Body of pancreas (tissue), 4 donors: Measurements from ENCODE around the gene ATG2B. TPM values are rescaled to one million over a fixed set of nuclear protein-coding genes. Genes with fewer than 3 reads are reported as not detected.

Experiments
- ATAC-seq: fragments of 150-250 bp; one replicate; pipeline ENCODE4 v1.9.1; 2016
- DNase-seq, 4 donors: peaks; one replicate each; pipeline ENCODE4 v3.0.0-alpha.2; 2019
- H3K27ac ChIP-seq, 4 donors: fragments of 200-600 bp; sonication (generic); 1 replicate in 3 of 4; 2 replicates in 1 of 4; pipeline versions ENCODE4 v1.5.1 to v1.6.1; 2016 to 2019; ENCODE audit warnings: mild to moderate bottlenecking in 1 of 4, mixed read lengths in 1 of 4, moderate library complexity in 1 of 4
- H3K27me3 ChIP-seq, 2 donors: fragments of 200-600 bp; sonication (generic); one replicate each; pipeline ENCODE4 v1.6.0; 2016; ENCODE audit warnings: mild to moderate bottlenecking in 1 of 2
- H3K36me3 ChIP-seq, 2 donors: fragments of 200-600 bp; sonication (generic); replicated peaks in 1 of 2; 2 replicates each; pipeline ENCODE4 v1.5.1; 2016; ENCODE audit warnings: low read depth in 2 of 2; ENCODE audit not compliant: insufficient read depth in 1 of 2
- H3K4me1 ChIP-seq: fragments of 200-600 bp; sonication (generic); one replicate; pipeline ENCODE4 v1.6.0; 2016
- H3K4me3 ChIP-seq, 2 donors: fragments of 200-600 bp; sonication (generic); 1 replicate in 1 of 2; 2 replicates in 1 of 2; pipeline ENCODE4 v1.5.1; 2016 to 2019
- H3K9me3 ChIP-seq, 3 donors: fragments of 200-600 bp; sonication (generic); 1 replicate in 2 of 3; 2 replicates in 1 of 3; pipeline ENCODE4 v1.5.1; 2016
- POLR2A ChIP-seq, 3 donors: fragments of 450-650 bp; IDR thresholded peaks; one replicate each; pipeline ENCODE4 v1.6.1; 2016; ENCODE audit warnings: antibody characterized with exemption in 3 of 3, mild to moderate bottlenecking in 2 of 3
- WGBS, 2 donors: methylation state at CpG; one replicate each; pipeline ENCODE4 v1.1.5; 2017; 5-methylcytosine and 5-hydroxymethylcytosine counted together
- intact Hi-C: fragments of 100-400 bp; cut with DNase I; formaldehyde crosslinking; loops from one replicate; pipeline ENCODE4 v1.15.1; 2023
- total RNA-seq, 2 donors: library from RNA; depleted of rRNA; stranded (reverse); fragments of >200 nt; gene quantifications; one replicate each; pipeline ENCODE4 v1.1.0, GENCODE V29; 2016
- TF ChIP-seq, protein P1 (sequence below), 7 experiments: fragments of 450-650 bp in 4 of 7; fragments of 200-600 bp in 3 of 7; sonication (generic) in 3 of 7; IDR thresholded peaks; one replicate each; pipeline ENCODE4 v1.5.1; 2016 to 2019; ENCODE audit warnings: antibody characterized with exemption in 7 of 7

Gene ATG2B, protein sequence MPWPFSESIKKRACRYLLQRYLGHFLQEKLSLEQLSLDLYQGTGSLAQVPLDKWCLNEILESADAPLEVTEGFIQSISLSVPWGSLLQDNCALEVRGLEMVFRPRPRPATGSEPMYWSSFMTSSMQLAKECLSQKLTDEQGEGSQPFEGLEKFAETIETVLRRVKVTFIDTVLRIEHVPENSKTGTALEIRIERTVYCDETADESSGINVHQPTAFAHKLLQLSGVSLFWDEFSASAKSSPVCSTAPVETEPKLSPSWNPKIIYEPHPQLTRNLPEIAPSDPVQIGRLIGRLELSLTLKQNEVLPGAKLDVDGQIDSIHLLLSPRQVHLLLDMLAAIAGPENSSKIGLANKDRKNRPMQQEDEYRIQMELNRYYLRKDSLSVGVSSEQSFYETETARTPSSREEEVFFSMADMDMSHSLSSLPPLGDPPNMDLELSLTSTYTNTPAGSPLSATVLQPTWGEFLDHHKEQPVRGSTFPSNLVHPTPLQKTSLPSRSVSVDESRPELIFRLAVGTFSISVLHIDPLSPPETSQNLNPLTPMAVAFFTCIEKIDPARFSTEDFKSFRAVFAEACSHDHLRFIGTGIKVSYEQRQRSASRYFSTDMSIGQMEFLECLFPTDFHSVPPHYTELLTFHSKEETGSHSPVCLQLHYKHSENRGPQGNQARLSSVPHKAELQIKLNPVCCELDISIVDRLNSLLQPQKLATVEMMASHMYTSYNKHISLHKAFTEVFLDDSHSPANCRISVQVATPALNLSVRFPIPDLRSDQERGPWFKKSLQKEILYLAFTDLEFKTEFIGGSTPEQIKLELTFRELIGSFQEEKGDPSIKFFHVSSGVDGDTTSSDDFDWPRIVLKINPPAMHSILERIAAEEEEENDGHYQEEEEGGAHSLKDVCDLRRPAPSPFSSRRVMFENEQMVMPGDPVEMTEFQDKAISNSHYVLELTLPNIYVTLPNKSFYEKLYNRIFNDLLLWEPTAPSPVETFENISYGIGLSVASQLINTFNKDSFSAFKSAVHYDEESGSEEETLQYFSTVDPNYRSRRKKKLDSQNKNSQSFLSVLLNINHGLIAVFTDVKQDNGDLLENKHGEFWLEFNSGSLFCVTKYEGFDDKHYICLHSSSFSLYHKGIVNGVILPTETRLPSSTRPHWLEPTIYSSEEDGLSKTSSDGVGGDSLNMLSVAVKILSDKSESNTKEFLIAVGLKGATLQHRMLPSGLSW (N-terminal part only)
- 10 to 100 TPM; 26.2 to 51.7 TPM for total RNA-seq

DNA sequence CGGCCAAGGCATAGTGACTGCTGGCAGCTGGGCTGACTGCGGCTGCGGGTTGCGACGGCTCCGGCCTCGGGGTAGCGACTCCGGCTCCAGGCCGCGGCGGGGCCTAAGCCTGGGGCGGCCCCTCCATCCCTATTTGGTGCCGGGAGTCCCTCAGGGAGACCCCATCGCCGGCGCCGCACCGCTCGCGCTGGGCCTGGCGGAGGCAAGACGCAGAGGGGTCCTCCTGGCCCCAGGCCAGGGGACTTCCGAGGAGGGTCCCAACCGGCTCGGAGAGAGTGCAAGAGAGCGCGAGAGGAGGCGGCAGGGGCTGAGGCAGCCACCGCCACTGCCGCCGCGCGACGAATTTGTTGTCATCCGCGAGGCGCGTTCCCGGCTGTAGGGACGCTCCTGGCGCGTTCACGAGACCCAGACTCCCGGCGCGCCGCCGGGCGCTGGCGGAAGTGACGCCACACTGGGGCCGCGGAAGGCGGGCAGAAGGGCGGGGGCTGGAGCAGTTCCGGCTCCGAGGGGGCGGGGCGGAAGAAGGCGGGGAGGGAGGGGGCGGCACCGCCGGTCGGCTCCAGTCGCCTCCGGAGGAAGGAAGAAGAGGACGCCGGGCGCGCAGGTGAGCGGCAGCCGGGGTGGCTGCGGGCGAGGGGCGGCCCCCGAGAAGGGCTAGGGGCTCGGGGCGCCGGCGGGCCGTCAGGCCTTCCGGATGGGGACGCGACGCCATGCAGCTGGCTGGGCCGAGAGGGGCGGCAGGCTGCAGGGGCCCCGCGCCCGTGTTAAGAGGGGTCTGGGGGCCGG is at the start of gene ATG2B, which contains the start of gene GSKIP:
Gene ATG2B (minus strand): TSS at position 377 of the 786 bp plus-strand sequence. CDS start 365 bp downstream, at position 12.
Gene GSKIP (plus strand): TSS at position 562 of the 786 bp plus-strand sequence. CDS start 18,722 bp downstream, outside the sequence.
- DNase-seq: peak; percentile 95 to 96 (median 96)
- Histone ChIP-seq H3K9me3 (no peaks in the 10 kb centered on the region), H3K4me3 (peak within 1 kb of the TSS; percentile 94 to 95), H3K27me3 (no peaks in the 10 kb centered on the region), H3K36me3 (no peaks in the 10 kb centered on the region), H3K4me1 (peaks cover 47% of the 10 kb centered on the region), H3K27ac (peak within 1 kb of the TSS; percentile 90 to 99 (median 95))
- intact Hi-C loops: no loop called here
- peak; percentile 82 to 91 (median 90) for TF ChIP-seq POLR2A (IDR thresholded peaks at IDR 0.05)
- TF ChIP-seq, protein P1, sequence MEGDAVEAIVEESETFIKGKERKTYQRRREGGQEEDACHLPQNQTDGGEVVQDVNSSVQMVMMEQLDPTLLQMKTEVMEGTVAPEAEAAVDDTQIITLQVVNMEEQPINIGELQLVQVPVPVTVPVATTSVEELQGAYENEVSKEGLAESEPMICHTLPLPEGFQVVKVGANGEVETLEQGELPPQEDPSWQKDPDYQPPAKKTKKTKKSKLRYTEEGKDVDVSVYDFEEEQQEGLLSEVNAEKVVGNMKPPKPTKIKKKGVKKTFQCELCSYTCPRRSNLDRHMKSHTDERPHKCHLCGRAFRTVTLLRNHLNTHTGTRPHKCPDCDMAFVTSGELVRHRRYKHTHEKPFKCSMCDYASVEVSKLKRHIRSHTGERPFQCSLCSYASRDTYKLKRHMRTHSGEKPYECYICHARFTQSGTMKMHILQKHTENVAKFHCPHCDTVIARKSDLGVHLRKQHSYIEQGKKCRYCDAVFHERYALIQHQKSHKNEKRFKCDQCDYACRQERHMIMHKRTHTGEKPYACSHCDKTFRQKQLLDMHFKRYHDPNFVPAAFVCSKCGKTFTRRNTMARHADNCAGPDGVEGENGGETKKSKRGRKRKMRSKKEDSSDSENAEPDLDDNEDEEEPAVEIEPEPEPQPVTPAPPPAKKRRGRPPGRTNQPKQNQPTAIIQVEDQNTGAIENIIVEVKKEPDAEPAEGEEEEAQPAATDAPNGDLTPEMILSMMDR (IDR thresholded peaks at IDR 0.05): peak in 1 of 7 experiments; percentile 7
- ATAC-seq: peak; percentile 95
- 0% methylated on average over 76 of the region's 92 CpGs; no CpG with 5 or more reads in 1 of the 2 donors for WGBS, 2 donors

DNA sequence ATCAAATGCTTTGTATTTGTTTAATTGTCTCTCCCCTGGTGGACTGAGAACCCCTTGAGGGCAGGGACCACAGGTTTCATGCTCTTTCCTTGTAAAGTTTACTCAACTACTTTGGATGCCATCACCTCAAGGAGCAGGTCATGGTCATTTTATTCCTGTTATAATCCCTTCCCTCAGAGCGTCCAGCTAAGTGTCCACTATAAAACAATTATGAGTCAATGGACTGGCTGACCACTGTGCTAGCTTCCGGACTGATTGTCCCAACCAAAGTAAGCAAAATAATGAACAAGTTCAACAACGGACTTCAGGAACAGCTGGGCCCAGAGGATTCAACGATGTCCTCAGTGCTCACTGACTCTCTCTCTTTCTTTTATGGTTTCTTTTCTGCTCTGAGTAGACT is 47.0 kb upstream of the ATG2B start:
- WGBS, 2 donors: 86 to 87% methylated on average over 4 of the region's 4 CpGs

DNA sequence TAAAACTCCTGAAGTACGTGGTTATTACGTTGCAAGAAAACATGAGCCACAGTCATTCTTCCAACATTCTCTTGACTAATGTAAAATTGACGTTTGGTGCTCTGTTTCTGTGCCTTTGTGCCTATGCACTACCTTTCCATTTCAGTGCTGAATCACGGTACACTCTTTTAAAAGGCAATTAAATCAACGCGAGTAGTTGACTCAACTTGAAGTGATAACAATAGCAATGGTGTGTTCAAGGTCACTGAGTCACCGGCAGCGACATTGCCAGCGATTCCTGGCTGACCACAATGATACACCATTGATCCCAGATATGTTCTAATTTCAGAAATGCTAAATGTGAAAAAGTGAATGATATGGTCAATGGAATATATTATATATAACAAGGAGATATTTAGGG is 46.6 kb upstream of the ATG2B start:
- H3K4me1 ChIP-seq: no peaks in the 10 kb centered on the region
- intact Hi-C loops: loop anchor here (10.0 kb wide), 1 partner anchor 105 kb away; no protein-coding TSS in a partner anchor
- ATAC-seq (no peak), DNase-seq (peak in 3 of 4 donors; percentile 15 to 39 (median 22))
- H3K4me3 ChIP-seq: no peak overlapping the region
- TF ChIP-seq, protein P1 (IDR thresholded peaks at IDR 0.05): no peak
- 45 to 47% methylated on average over 9 of the region's 9 CpGs for WGBS, 2 donors
- H3K9me3 ChIP-seq: no peaks in the 10 kb centered on the region
- no peaks in the 10 kb centered on the region for H3K27me3 ChIP-seq
- H3K36me3 ChIP-seq: no peaks in the 10 kb centered on the region
- H3K27ac ChIP-seq: no peak overlapping the region

More for the DNA sequence above, 47.0 kb upstream of the ATG2B start:
- Histone ChIP-seq H3K4me3 (no peak overlapping the region), H3K27me3 (no peaks in the 10 kb centered on the region), H3K4me1 (no peaks in the 10 kb centered on the region), H3K9me3 (no peaks in the 10 kb centered on the region), H3K36me3 (no peaks in the 10 kb centered on the region), H3K27ac (no peak overlapping the region)
- DNase-seq (no peak), ATAC-seq (no peak)
- TF ChIP-seq, protein P1 (IDR thresholded peaks at IDR 0.05): no peak
- no peak for TF ChIP-seq POLR2A (IDR thresholded peaks at IDR 0.05)
- intact Hi-C loops: loop anchor here (10.0 kb wide), 1 partner anchor 105 kb away; no protein-coding TSS in a partner anchor

DNA sequence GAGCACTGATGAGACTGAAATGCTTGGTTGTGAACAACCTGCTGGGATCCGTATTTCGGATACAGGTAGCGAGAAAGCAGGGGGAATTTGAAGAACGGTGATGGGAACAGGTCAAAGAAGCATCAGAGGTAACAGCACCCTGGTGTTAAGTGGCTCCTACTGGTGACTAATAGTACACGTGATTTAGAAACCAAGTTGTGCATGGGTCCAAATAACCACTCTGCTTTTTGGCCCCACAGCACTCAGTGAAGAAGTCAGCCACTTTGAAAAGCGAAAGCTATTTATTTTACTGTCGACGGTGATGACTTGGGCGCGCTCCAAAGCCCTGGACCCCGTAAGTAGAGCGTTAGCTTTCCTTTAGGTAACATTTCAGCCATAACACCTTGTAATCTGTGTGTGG is 45.5 kb upstream of the ATG2B start:
- H3K36me3 ChIP-seq: no peaks in the 10 kb centered on the region
- no peak overlapping the region for H3K4me3 ChIP-seq
- WGBS, 2 donors: 81 to 82% methylated on average over 12 of the region's 12 CpGs
- intact Hi-C loops: no loop called here
- no peak overlapping the region for H3K27ac ChIP-seq
- TF ChIP-seq POLR2A (IDR thresholded peaks at IDR 0.05): no peak
- TF ChIP-seq, protein P1 (IDR thresholded peaks at IDR 0.05): no peak
- H3K27me3 ChIP-seq: no peaks in the 10 kb centered on the region
- DNase-seq (no peak), ATAC-seq (no peak)
- no peaks in the 10 kb centered on the region for H3K4me1 ChIP-seq
- no peaks in the 10 kb centered on the region for H3K9me3 ChIP-seq
